ENCODE measurements around the gene TMC1.

TMC1 gene

DNA sequence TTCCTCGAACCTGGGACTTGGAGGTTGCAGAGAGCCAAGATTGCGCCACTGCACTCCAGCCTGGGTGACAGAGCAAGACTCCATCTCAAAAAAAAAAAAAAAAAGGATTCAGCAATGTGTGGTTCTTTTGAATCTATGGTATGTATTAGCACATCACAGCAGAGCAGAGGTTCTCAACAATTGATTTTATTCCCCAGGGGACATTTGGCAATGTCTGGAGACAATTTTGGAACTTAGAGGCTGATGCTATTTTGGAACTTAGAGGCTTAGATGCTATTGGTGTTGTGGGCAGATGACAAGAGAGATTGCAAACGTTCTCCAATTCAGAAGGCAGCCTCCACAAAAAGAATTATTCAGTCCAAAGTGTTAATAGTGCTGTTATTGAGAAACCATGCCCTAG is 115.2 kb downstream of the TMC1 start:
- DNase-seq (ENCODE audit: extremely low read depth, low read depth) = no peak
- TF ChIP-seq, protein P1, sequence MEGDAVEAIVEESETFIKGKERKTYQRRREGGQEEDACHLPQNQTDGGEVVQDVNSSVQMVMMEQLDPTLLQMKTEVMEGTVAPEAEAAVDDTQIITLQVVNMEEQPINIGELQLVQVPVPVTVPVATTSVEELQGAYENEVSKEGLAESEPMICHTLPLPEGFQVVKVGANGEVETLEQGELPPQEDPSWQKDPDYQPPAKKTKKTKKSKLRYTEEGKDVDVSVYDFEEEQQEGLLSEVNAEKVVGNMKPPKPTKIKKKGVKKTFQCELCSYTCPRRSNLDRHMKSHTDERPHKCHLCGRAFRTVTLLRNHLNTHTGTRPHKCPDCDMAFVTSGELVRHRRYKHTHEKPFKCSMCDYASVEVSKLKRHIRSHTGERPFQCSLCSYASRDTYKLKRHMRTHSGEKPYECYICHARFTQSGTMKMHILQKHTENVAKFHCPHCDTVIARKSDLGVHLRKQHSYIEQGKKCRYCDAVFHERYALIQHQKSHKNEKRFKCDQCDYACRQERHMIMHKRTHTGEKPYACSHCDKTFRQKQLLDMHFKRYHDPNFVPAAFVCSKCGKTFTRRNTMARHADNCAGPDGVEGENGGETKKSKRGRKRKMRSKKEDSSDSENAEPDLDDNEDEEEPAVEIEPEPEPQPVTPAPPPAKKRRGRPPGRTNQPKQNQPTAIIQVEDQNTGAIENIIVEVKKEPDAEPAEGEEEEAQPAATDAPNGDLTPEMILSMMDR (IDR thresholded peaks at IDR 0.05; ENCODE audit: low read depth, low read length) = no peak

DNA sequence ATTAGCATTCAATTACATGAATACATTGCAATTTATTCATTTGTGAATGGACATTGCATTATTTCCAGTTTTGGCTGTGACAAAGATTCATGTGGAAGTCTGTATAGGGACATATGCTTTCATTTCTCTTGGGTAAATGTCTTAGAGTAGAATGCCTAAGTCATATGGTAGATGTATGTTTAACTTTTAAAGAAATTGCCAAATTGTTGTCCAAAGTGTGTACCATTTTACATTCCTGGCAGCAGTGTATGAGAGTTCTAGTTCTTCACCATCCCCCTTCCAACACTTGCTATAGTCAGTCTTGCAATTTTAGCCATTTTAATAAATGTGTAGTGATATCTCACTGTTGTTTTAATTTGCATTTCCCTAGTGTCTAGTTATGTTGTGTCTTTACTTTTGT is 122.2 kb downstream of the TMC1 start:
- TF ChIP-seq, protein P1 (IDR thresholded peaks at IDR 0.05; ENCODE audit: low read depth, low read length) = no peak
- no peak for DNase-seq (ENCODE audit: extremely low read depth, low read depth)

DNA sequence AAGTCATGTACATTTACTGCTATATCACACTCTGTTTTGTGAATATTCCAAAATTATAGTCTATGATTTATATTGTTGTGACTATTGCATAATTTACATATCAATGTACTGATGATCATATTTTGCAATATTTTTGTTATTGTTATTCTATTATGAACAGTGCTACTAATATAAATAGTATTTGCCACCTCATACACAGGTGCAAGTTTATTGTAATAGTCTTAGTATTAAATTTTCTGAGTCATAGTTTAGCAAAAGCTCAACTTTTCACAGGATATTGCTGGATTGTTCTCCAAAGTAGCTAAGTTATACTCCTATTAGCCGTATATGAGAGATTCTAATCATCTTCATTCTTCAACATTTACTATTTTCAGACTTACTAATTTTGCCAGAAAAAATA is 124.7 kb downstream of the TMC1 start:
- DNase-seq (ENCODE audit: extremely low read depth, low read depth) = no peak
- TF ChIP-seq, protein P1 (IDR thresholded peaks at IDR 0.05; ENCODE audit: low read depth, low read length) = no peak

DNA sequence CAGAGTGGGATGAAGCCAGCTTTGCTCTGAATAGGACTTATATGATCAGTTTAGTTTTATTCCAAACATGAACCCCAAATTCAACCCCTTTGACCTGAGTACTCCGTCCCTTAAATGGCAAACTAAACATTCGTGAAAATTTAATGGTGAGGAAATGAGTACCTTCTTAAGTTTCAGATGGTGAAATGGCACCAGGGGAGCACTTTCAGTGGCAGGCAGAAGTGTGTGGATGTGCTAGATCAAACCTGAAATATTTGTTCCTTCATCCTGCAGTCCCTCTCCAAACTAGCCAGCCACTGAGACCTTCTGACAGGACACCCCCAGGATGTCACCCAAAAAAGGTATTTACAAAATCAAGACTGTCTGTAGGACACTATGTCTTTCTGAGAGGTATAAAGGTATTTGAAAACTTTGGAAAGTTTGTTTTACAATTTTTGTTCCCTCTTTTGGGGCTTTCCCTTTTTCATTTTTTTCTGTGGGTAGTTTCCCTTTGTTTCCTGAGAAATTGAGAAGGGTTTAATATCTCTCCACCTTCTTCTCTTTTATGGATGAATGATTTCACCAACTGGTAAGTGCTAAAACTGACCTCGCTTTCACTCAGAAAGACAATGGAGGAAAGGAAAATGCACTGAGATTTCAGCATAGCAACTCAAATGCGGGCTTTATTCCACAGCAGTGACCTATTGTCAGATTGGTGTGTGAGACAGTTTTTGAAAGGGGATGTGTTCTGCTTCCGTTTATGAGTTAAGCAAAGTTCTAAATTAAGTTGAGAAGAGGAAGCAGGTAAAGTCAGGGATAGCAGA is 127.1 kb downstream of the TMC1 start:
- TF ChIP-seq, protein P1 (IDR thresholded peaks at IDR 0.05; ENCODE audit: low read depth, low read length) = no peak

DNA sequence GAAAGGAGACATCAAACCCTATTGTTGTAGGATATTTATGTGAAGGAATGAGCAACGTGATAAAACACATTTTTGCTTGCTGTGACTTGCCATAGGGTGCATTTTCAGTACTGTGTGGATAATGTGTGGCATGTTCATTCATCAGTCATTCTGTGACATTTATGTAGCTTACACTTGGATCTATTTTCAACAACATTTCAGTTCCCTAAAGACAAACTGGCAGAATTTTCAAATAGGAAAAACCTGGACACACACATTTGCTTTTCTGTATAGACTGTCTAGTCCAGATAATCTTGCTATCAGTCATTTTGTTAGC is 127.7 kb downstream of the TMC1 start:
- DNase-seq (ENCODE audit: extremely low read depth, low read depth) = no peak
- TF ChIP-seq, protein P1 (IDR thresholded peaks at IDR 0.05; ENCODE audit: low read depth, low read length) = no peak

More for the DNA sequence above, 127.1 kb downstream of the TMC1 start:
- DNase-seq (ENCODE audit: extremely low read depth, low read depth) = no peak

DNA sequence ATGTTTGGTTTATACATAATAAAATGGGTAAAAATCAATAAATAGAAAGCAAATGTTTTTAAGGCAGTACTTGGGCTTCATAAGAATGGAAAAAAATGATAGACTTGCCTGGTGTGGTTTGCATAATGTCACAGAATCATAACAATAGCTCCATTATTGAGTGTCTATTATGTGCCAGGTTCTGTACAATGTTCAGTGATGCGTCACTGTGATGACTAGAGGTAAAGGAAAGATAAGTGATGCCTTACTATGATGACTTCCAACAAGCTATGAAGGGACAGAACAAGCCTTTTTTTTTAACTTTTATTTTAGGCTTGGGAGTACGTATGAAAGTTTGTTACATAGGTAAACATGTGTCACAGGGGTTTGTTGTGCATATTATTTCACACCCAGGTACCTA is 128.8 kb downstream of the TMC1 start:
- no peak for DNase-seq (ENCODE audit: extremely low read depth, low read depth)
- TF ChIP-seq, protein P1 (IDR thresholded peaks at IDR 0.05; ENCODE audit: low read depth, low read length) = no peak

DNA sequence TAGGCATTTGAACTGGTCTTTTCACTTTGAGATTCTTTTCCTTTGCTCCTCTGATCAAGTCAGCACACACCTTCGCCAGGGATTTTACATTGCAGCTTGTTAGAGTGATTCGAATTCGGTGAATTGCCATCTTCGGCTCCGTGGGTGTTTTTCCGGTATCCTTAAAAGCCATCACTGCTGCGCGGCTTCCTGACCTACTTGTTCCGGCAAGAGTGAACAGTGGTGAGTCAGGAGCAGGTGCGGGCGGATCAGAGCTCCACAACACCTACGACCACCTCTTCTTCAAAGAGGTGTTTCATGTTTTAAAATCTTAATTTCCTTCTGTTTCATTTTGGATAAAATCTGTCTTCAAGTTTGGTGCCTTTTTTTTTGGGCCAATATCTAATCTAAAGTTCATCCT is 134.6 kb downstream of the TMC1 start:
- no peak for DNase-seq (ENCODE audit: extremely low read depth, low read depth)
- TF ChIP-seq, protein P1 (IDR thresholded peaks at IDR 0.05; ENCODE audit: low read depth, low read length) = no peak

All from AG09319 (cell line).